ENCODE data around the gene COLEC11. TPM values are rescaled to one million over a fixed set of nuclear protein-coding genes. Genes with fewer than 3 reads are reported as not detected.

COLEC11 gene
- total and polyA plus RNA-seq, 2 of the 13 experiments (the other 11 are each of a cell fraction or from before 2014, with no cell fraction given): 1.5 to 3.0 TPM

GRCh38 chr2:3659447-3660432, 64.8 kb downstream of the COLEC11 start (continued):
- peak; percentile 87; the same call in 1 of the 2 replicates for TF ChIP-seq ZBTB20 (CRISPR knock-in tag; IDR thresholded peaks at IDR 0.05; ENCODE audit: borderline replicate concordance, low read depth)
- no peak for TF ChIP-seq ZBTB40 (IDR thresholded peaks at IDR 0.05)
- TF ChIP-seq ZBTB40 (CRISPR knock-in tag; IDR thresholded peaks at IDR 0.05): 0 out of 2 replicates have a peak, but pooled peaks have one; percentile 55
- no peak for TF ChIP-seq NONO (IDR thresholded peaks at IDR 0.05)
- TF ChIP-seq NONO (CRISPR knock-in tag; conservative IDR thresholded peaks at IDR 0.05): no peak
- peak; percentile 92 for TF ChIP-seq ZNF768 (CRISPR knock-in tag; IDR thresholded peaks at IDR 0.05)
- no peak for TF ChIP-seq MAZ (IDR thresholded peaks at IDR 0.05; ENCODE audit: borderline replicate concordance, low read depth, low read length)
- TF ChIP-seq MAZ (CRISPR knock-in tag; IDR thresholded peaks at IDR 0.05; ENCODE audit: low read depth): 0 out of 2 replicates have a peak, but pooled peaks have one; percentile 55
- TF ChIP-seq, protein P1, sequence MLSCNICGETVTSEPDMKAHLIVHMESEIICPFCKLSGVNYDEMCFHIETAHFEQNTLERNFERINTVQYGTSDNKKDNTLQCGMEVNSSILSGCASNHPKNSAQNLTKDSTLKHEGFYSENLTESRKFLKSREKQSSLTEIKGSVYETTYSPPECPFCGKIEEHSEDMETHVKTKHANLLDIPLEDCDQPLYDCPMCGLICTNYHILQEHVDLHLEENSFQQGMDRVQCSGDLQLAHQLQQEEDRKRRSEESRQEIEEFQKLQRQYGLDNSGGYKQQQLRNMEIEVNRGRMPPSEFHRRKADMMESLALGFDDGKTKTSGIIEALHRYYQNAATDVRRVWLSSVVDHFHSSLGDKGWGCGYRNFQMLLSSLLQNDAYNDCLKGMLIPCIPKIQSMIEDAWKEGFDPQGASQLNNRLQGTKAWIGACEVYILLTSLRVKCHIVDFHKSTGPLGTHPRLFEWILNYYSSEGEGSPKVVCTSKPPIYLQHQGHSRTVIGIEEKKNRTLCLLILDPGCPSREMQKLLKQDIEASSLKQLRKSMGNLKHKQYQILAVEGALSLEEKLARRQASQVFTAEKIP (CRISPR knock-in tag; IDR thresholded peaks at IDR 0.05; ENCODE audit: borderline replicate concordance): no peak
- no peak for TF ChIP-seq MBNL3 (CRISPR knock-in tag; conservative IDR thresholded peaks at IDR 0.05)
- TF ChIP-seq, protein P2, sequence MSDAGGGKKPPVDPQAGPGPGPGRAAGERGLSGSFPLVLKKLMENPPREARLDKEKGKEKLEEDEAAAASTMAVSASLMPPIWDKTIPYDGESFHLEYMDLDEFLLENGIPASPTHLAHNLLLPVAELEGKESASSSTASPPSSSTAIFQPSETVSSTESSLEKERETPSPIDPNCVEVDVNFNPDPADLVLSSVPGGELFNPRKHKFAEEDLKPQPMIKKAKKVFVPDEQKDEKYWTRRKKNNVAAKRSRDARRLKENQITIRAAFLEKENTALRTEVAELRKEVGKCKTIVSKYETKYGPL (CRISPR knock-in tag; IDR thresholded peaks at IDR 0.05): no peak
- peak; percentile 23 for TF ChIP-seq ZEB1 (IDR thresholded peaks at IDR 0.05; ENCODE audit: insufficient replicate concordance, low read depth)
- TF ChIP-seq E2F5 (CRISPR knock-in tag; conservative IDR thresholded peaks at IDR 0.05): no peak
- TF ChIP-seq ZNF367 (CRISPR knock-in tag; IDR thresholded peaks at IDR 0.05; ENCODE audit: borderline replicate concordance): no peak
- TF ChIP-seq ZNF841 (CRISPR knock-in tag; IDR thresholded peaks at IDR 0.05; ENCODE audit: borderline replicate concordance): no peak
- TF ChIP-seq MIER2 (CRISPR knock-in tag; IDR thresholded peaks at IDR 0.05): no peak
